Measurements from ENCODE around the gene TPSG1. TPM values are rescaled to one million over a fixed set of nuclear protein-coding genes. Genes with fewer than 3 reads are reported as not detected.
A peak's percentile ranks its signal among the peaks of the same experiment; 100 is the strongest.

TPSG1 gene
- total and polyA plus RNA-seq, 11 donors: not detected

GRCh38 chr16:1196494-1196893 lies 28.6 kb downstream of the TPSG1 start:
- intact Hi-C loops (cut with DNase I): loop anchor here in 1 of 10 donors (10.0 kb wide), 1 partner anchor 382 kb away; no protein-coding TSS in a partner anchor
- H3K4me3 ChIP-seq: no peak overlapping the region
- ATAC-seq (no peak), DNase-seq (no peak)
- H3K36me3 ChIP-seq: no peaks in the 10 kb centered on the region
- peaks cover 0 to 6% (median 0%) of the 10 kb centered on the region in 12 donors for H3K4me1 ChIP-seq
- 59 to 78% (median 69%) methylated on average over 5 to 11 of the region's 11 CpGs for WGBS, 4 donors
- TF ChIP-seq POLR2A (IDR thresholded peaks at IDR 0.05): no peak
- TF ChIP-seq, protein P1, sequence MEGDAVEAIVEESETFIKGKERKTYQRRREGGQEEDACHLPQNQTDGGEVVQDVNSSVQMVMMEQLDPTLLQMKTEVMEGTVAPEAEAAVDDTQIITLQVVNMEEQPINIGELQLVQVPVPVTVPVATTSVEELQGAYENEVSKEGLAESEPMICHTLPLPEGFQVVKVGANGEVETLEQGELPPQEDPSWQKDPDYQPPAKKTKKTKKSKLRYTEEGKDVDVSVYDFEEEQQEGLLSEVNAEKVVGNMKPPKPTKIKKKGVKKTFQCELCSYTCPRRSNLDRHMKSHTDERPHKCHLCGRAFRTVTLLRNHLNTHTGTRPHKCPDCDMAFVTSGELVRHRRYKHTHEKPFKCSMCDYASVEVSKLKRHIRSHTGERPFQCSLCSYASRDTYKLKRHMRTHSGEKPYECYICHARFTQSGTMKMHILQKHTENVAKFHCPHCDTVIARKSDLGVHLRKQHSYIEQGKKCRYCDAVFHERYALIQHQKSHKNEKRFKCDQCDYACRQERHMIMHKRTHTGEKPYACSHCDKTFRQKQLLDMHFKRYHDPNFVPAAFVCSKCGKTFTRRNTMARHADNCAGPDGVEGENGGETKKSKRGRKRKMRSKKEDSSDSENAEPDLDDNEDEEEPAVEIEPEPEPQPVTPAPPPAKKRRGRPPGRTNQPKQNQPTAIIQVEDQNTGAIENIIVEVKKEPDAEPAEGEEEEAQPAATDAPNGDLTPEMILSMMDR (IDR thresholded peaks at IDR 0.05): no peak
- H3K27ac ChIP-seq: peak overlapping the region in 1 of 12 donors; percentile 11
- peaks cover 0 to 9% (median 0%) of the 10 kb centered on the region in 9 donors for H3K27me3 ChIP-seq
- H3K9me3 ChIP-seq: no peaks in the 10 kb centered on the region

- Histone ChIP-seq H3K36me3 (no peaks in the 10 kb centered on the region), H3K4me3 (no peak overlapping the region), H3K9me3 (no peaks in the 10 kb centered on the region), H3K27ac (peak overlapping the region in 1 of 12 donors; percentile 11), H3K4me1 (peaks cover 0 to 6% (median 0%) of the 10 kb centered on the region in 12 donors), H3K27me3 (peaks cover 0 to 9% (median 0%) of the 10 kb centered on the region in 9 donors)
- intact Hi-C loops (cut with DNase I): loop anchor here in 3 of 10 donors (2.0 to 10.0 kb wide), 2 partner anchors 89 to 381 kb away; no protein-coding TSS in a partner anchor
- no peak for TF ChIP-seq POLR2A (IDR thresholded peaks at IDR 0.05)
- TF ChIP-seq, protein P1 (IDR thresholded peaks at IDR 0.05): no peak
- WGBS, 4 donors: 72 to 80% (median 78%) methylated on average over 9 to 14 of the region's 14 CpGs
- ATAC-seq: no peak
- no peak for DNase-seq
Observed at GRCh38 chr16:1195393-1195666, 29.7 kb downstream of the TPSG1 start.

GRCh38 chr16:1194665-1195392 lies 30.2 kb downstream of the TPSG1 start:
- DNase-seq (no peak), ATAC-seq (peak in 3 of 4 donors; percentile 8 to 55 (median 20))
- intact Hi-C loops (cut with DNase I): loop anchor here in 6 of 10 donors (1.0 to 10.0 kb wide), 3 partner anchors 88 to 380 kb away; no protein-coding TSS in a partner anchor
- 19 to 61% (median 35%) methylated on average over 33 to 61 of the region's 61 CpGs for WGBS, 4 donors
- no peaks in the 10 kb centered on the region for H3K36me3 ChIP-seq
- TF ChIP-seq POLR2A (IDR thresholded peaks at IDR 0.05): no peak
- TF ChIP-seq, protein P1 (IDR thresholded peaks at IDR 0.05): peak; percentile 59 to 86 (median 72)
- H3K4me3 ChIP-seq: no peak overlapping the region
- H3K27me3 ChIP-seq: peaks cover 0 to 9% (median 0%) of the 10 kb centered on the region in 9 donors
- peaks cover 0 to 6% (median 0%) of the 10 kb centered on the region in 12 donors for H3K4me1 ChIP-seq
- H3K27ac ChIP-seq: peak overlapping the region in 1 of 12 donors; percentile 80
- H3K9me3 ChIP-seq: no peaks in the 10 kb centered on the region

DNA sequence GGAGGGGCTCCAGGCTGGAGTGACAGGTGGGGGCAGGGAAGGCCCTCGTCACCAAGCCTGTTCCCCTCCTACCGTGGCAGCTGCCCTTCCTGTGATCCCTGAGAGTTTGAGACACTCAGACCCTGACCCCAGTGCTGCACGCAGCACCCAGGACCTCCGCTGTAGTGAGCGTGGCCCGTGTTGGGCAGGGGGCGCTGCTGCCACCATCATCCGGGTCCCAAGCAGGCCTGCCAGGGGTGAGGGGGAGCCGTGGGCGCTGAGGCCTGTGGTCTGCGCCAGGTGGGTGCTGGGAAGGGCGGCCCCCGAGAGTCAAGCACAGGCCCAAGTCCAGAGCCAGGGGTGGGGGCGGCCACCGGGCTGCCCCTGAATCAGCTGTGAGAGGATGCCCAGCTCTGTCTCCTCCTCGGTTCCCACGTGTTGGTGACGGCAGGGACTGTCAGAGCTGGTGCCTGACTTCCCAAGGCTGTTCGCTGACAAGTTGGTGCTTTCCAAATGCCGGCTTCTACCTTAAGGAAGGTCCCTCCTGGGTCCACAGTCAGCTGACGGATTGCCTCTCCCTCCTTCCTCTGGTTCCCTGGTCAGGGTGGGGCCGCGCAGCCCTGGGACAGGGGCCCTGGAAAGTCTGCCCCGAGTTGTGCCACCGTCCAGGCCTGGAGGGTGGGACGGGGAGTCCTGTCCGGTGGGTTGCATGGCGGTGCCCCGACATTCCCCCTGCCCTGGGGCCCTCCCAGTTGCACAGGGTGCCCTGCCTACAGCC lies 31.1 kb downstream of the TPSG1 start:
- no peak overlapping the region for H3K4me3 ChIP-seq
- H3K4me1 ChIP-seq: peaks cover 0 to 6% (median 0%) of the 10 kb centered on the region in 12 donors
- TF ChIP-seq, protein P1 (IDR thresholded peaks at IDR 0.05): no peak
- no peak for TF ChIP-seq POLR2A (IDR thresholded peaks at IDR 0.05)
- H3K36me3 ChIP-seq: no peaks in the 10 kb centered on the region
- ATAC-seq (peak in 2 of 4 donors; percentile 5 to 9), DNase-seq (no peak)
- H3K27me3 ChIP-seq: peaks cover 0 to 9% (median 0%) of the 10 kb centered on the region in 9 donors
- 71 to 72% (median 71%) methylated on average over 10 to 29 of the region's 29 CpGs for WGBS, 4 donors
- H3K9me3 ChIP-seq: no peaks in the 10 kb centered on the region
- H3K27ac ChIP-seq: peak overlapping the region in 1 of 12 donors; percentile 80
- intact Hi-C loops (cut with DNase I): loop anchor here in 8 of 10 donors (1.0 to 10.0 kb wide), 4 partner anchors 85 to 379 kb away; no protein-coding TSS in a partner anchor

All from heart left ventricle (tissue), 16 donors.